HK-2 (cell line): ENCODE measurements around the gene ADAR.

ENCODE experiments used
- DNase-seq: peaks from one replicate; pipeline ENCODE4 v3.0.0-alpha.2; 2018; ENCODE audit not compliant: unreplicated experiment

The ADAR gene

GRCh38 chr1:154583773-154584172 is 24.2 kb downstream of the ADAR start:
- DNase-seq, result no peak

GRCh38 chr1:154582885-154583284 is 25.1 kb downstream of the ADAR start:
- DNase-seq, result no peak

GRCh38 chr1:154581766-154582165 is 26.2 kb downstream of the ADAR start:
- DNase-seq, result no peak

GRCh38 chr1:154579374-154579773 is 28.6 kb downstream of the ADAR start:
- no peak for DNase-seq

GRCh38 chr1:154578058-154578418 is 29.9 kb downstream of the ADAR start:
- no peak for DNase-seq

- no peak for DNase-seq
These were observed 30.5 kb downstream of the ADAR start for GRCh38 chr1:154577346-154578057.

GRCh38 chr1:154575951-154576566 is 31.9 kb downstream of the ADAR start:
- no peak for DNase-seq

- no peak for DNase-seq
These were observed 32.6 kb downstream of the ADAR start for GRCh38 chr1:154575147-154575927.

- DNase-seq, result no peak
These were observed 33.3 kb downstream of the ADAR start for GRCh38 chr1:154574716-154575115.

GRCh38 chr1:154573168-154573510 is 34.8 kb downstream of the ADAR start:
- DNase-seq, result no peak

- no peak for DNase-seq
These were observed 35.4 kb downstream of the ADAR start for GRCh38 chr1:154572468-154573167.

GRCh38 chr1:154571964-154572288 is 36.1 kb downstream of the ADAR start:
- DNase-seq, result no peak

GRCh38 chr1:154571244-154571963 is 36.6 kb downstream of the ADAR start:
- DNase-seq, result no peak

GRCh38 chr1:154568157-154568815 is 39.7 kb downstream of the ADAR start:
- DNase-seq, result no peak

GRCh38 chr1:154567386-154568156 is 40.4 kb downstream of the ADAR start, which contains the start of gene CHRNB2:
CHRNB2 (plus strand) TSS chr1:154567778; CDS start chr1:154568045, 267 bp downstream.
- DNase-seq, result peak; percentile 81

GRCh38 chr1:154565876-154566275 is 42.1 kb downstream of the ADAR start:
- no peak for DNase-seq

- peak; percentile 84 for DNase-seq
These were observed 48.4 kb downstream of the ADAR start for GRCh38 chr1:154559466-154560044.

- peak; percentile 99 for DNase-seq
These were observed 49.1 kb downstream of the ADAR start for GRCh38 chr1:154558720-154559465.
